ENCODE data around the gene CRP.

DNA sequence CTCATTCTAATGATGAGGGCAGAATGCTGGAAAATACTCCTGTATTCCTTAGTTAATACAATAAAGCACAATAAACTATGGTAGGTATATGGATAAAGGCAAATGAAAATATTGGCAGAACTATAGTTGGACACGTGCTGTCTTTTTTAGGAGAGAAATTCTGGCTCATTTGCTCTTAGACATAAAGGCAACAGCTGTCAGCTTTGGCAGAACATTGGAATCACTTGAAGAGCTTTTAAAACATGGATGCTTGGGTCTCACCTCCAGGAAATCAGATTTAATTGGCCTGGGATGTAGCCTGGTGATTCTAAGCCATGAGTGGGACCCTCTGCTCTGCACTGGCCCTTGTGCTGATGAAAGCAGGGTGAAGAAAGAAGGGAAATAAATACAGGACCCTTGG lies 9.9 kb downstream of the CRP start:
- no peak for TF ChIP-seq CHD2 (IDR thresholded peaks at IDR 0.05; ENCODE audit: low read depth, low read length)
- no peak for TF ChIP-seq SPI1 (IDR thresholded peaks at IDR 0.05; ENCODE audit: borderline replicate concordance, low read depth, low read length)
- no peak for TF ChIP-seq EZH2 (IDR thresholded peaks at IDR 0.05; ENCODE audit: borderline replicate concordance, low read depth, low read length)
- TF ChIP-seq, protein P1, sequence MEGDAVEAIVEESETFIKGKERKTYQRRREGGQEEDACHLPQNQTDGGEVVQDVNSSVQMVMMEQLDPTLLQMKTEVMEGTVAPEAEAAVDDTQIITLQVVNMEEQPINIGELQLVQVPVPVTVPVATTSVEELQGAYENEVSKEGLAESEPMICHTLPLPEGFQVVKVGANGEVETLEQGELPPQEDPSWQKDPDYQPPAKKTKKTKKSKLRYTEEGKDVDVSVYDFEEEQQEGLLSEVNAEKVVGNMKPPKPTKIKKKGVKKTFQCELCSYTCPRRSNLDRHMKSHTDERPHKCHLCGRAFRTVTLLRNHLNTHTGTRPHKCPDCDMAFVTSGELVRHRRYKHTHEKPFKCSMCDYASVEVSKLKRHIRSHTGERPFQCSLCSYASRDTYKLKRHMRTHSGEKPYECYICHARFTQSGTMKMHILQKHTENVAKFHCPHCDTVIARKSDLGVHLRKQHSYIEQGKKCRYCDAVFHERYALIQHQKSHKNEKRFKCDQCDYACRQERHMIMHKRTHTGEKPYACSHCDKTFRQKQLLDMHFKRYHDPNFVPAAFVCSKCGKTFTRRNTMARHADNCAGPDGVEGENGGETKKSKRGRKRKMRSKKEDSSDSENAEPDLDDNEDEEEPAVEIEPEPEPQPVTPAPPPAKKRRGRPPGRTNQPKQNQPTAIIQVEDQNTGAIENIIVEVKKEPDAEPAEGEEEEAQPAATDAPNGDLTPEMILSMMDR (IDR thresholded peaks at IDR 0.05 in 2 of 3, conservative IDR thresholded peaks at IDR 0.05 in 1 of 3; ENCODE audit: insufficient read depth in 2 of 3, low read depth in 1 of 3, low read length in 3 of 3), result no peak
- no peak for TF ChIP-seq ZNF780A (CRISPR knock-in tag; IDR thresholded peaks at IDR 0.05)
- TF ChIP-seq PHF8 (IDR thresholded peaks at IDR 0.05; ENCODE audit: borderline replicate concordance, low read length), result no peak

All from K562 (cell line).